ENCODE results near the gene NDOR1. TPM values are rescaled to one million over a fixed set of nuclear protein-coding genes. Genes with fewer than 3 reads are reported as not detected.

Gene NDOR1
- total RNA-seq, 1 donor from 2014 or later = 27.0 TPM

DNA sequence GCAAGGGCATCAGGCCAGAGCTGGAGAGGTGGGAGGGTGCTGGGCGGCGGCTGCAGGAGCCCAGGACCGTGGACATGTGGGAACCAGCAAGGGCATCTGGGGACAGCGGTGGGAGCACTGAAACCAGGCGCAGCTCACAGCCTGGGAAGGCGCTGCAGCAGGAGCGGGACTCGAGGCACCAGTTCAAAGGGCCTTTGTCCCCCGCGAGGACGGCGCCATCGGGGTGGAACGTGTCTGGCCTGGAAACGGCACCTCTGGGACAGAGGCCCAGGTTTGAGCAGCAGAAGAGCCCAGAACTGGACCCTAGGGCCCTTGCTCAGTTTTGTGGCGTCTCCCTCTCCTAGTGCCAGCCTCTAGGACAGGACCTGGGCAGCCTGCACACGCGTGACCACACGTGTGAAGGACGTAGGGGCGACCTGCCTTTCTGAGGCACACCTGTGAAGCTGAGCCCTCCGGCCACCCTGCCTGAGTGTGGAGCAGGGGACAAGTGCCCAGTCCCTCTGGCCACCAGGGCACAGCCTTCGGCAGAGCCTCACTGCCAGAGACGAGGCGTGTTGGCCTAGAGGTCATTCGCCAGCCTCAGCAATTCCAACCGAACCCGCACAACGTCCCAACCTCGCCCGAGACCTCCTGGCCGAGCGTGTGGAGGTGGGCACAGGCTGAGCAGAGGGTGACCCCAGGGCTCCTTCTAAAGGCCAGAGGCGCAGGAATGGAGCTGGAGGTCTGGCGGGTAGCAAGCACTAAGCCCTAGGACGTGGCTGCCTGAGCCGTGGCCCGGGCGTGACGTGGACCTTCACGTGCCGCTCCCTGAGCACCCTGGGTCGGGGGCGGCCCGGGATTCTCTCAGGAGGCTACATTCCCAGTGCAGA lies 31.5 kb upstream of the NDOR1 start:
- Histone ChIP-seq H3K4me3 (no peak overlapping the region), H3K27me3 (no peaks in the 10 kb centered on the region), H3K9me3 (no peaks in the 10 kb centered on the region), H3K27ac (no peak overlapping the region), H3K36me3 (peaks cover 3 to 5% of the 10 kb centered on the region in 2 donors), H3K4me1 (peaks cover 3 to 6% of the 10 kb centered on the region in 2 donors)
- TF ChIP-seq, protein P1, sequence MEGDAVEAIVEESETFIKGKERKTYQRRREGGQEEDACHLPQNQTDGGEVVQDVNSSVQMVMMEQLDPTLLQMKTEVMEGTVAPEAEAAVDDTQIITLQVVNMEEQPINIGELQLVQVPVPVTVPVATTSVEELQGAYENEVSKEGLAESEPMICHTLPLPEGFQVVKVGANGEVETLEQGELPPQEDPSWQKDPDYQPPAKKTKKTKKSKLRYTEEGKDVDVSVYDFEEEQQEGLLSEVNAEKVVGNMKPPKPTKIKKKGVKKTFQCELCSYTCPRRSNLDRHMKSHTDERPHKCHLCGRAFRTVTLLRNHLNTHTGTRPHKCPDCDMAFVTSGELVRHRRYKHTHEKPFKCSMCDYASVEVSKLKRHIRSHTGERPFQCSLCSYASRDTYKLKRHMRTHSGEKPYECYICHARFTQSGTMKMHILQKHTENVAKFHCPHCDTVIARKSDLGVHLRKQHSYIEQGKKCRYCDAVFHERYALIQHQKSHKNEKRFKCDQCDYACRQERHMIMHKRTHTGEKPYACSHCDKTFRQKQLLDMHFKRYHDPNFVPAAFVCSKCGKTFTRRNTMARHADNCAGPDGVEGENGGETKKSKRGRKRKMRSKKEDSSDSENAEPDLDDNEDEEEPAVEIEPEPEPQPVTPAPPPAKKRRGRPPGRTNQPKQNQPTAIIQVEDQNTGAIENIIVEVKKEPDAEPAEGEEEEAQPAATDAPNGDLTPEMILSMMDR (IDR thresholded peaks at IDR 0.05) = no peak
- intact Hi-C loops (cut with DNase I) = no loop called here
- no peak for DNase-seq (ENCODE audit: low spot score in 2 of 2)

DNA sequence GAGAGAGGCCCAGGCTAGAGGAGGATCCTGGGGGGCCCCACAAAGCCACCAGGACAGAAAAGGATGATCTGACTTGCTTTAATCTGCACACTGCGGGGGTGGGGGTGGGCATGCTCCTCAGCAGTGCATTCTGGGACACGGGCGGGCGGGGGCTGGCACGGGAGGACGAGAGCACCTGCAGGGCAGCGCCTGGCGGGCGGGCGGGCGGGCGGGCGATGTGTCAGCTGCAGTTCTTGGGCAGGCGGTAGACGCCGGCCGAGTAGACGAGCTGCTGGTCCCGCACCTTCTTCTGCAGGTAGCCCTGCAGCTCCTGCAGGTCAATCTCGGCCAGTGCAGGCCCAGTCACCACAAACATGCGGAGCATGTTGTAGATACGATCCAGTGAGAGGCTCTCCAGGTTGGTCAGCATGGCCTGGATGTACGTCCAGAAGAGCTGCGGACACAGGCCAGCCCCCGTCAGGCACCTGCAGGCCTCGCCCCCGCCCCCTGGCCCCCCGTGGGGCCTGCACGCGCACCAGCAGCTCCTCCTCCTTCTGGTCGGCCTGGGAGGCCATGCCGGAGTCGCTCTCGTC lies 30.7 kb upstream of the NDOR1 start:
- no peaks in the 10 kb centered on the region for H3K27me3 ChIP-seq
- intact Hi-C loops (cut with DNase I) = no loop called here
- H3K9me3 ChIP-seq = no peaks in the 10 kb centered on the region
- TF ChIP-seq, protein P1 (IDR thresholded peaks at IDR 0.05) = no peak
- H3K27ac ChIP-seq = no peak overlapping the region
- H3K4me3 ChIP-seq = no peak overlapping the region
- H3K4me1 ChIP-seq = no peaks in the 10 kb centered on the region
- DNase-seq (ENCODE audit: low spot score in 2 of 2) = no peak
- H3K36me3 ChIP-seq = peaks cover 11 to 13% of the 10 kb centered on the region in 2 donors

DNA sequence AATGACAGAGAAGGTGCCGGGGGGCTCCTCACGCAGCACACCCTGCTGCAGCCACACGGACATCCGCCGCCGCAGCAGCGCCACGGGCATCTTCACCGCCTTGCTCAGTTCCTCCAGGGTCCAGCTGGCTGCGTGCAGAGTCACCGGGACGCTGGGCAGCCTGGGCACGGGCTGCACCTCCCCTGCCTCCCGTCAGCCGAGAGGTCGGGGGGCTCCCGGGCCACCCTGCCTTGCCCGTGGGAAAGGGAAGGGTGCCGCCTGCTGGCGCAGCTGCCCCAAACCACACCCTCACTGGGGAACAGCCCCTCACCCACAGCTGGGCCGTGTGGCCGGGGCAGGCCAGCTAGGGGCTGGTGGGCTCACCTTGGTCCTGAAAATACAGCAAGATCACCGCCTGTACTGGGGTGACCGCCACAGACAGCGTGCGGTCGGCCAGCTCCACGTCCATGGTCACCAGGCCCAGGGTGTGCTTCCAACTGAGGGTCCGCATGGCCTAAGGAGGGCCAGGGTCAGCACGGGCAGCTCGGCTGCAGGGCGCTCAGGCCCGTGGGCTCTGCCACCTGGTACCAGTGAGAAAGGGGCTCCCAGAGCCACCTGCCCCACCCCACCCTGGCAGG lies 30.0 kb upstream of the NDOR1 start:
- no peaks in the 10 kb centered on the region for H3K9me3 ChIP-seq
- TF ChIP-seq, protein P1 (IDR thresholded peaks at IDR 0.05) = no peak
- H3K4me1 ChIP-seq = no peaks in the 10 kb centered on the region
- no peak overlapping the region for H3K4me3 ChIP-seq
- H3K36me3 ChIP-seq = peaks cover 18 to 19% of the 10 kb centered on the region in 2 donors
- DNase-seq (ENCODE audit: low spot score in 2 of 2) = no peak
- intact Hi-C loops (cut with DNase I) = no loop called here
- no peaks in the 10 kb centered on the region for H3K27me3 ChIP-seq
- H3K27ac ChIP-seq = no peak overlapping the region

DNA sequence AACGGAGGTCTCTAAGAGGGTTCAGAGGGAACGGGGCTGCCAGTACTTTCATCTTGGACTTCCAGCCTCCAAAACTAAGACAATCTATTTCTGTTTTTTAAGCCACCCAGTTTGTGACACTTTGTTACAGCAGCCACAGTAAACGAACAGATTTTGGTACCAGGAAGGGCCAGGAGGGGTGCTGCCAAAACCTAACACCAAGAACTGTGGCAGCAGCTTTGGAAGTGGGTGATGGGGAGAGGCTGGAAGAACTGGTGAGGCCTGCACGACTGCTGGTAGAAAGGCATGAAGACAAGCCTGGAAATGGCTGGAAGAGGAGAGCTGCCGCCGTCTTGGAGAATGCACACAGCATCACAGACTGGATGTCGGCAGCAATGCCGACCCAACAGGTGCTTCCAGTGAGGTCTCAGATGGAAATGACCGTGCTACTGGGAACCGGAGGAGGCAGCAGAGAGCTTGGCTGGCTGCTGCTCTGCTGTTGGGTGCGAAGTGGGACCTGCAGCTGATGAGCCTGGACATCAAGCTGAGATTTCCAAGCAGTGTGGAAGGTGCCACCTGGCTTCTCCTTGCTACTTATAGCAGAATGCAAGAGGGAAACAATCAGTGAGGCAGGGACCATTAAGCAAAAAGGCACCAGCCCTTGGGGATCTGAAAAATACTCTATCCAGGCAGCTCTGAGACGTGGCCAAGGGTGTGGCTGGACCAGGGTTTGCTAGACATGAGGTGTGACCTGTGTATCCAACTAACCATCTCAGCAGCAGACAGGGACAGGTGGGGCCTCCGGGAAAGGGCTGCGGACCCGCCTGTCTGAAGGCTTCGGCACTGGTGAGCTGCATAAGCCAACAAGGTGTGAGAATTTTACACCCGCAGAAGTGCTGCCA lies 29.0 kb upstream of the NDOR1 start:
- H3K27ac ChIP-seq = no peak overlapping the region
- intact Hi-C loops (cut with DNase I) = no loop called here
- no peaks in the 10 kb centered on the region for H3K9me3 ChIP-seq
- no peaks in the 10 kb centered on the region for H3K4me1 ChIP-seq
- H3K36me3 ChIP-seq = peaks cover 29 to 30% of the 10 kb centered on the region in 2 donors
- no peaks in the 10 kb centered on the region for H3K27me3 ChIP-seq
- DNase-seq (ENCODE audit: low spot score in 2 of 2) = no peak
- TF ChIP-seq, protein P1 (IDR thresholded peaks at IDR 0.05) = peak in 1 of 3 experiments; percentile 21
- H3K4me3 ChIP-seq = no peak overlapping the region

DNA sequence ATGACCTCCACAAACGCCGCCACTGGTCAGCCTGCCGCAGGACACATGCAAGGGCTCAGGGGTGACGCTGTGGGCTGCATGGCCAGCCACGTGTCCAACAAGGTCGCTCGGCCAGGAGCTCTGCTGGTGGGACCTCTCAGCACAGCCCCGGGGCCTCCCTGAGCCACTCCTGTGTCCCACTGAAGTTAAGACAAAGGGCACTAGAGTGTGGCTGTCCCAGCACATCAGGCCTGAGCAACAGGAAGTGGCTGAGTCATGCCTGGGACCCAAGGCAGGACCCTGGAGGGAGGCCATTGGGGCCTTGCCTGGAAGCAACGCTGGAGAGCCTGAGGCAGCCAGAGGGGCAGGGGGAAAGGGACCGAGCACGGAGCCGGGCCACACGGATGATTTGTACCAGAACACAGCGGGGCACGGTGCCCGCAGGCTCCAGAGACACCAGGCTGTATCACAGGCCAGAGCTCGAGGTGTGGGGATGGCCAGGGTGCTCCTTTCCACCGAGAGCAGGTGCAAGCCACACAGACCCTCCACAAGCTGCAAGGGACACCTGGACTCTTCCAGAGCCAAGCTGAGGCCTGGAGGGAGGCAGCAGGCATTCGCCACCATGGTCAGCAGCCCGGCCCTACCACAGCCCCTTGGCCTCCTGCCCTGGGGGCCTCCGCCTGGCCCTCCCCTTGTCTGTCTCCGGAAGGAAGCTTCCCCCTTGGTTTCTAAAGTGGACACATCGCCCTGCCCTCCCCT lies 27.1 kb upstream of the NDOR1 start:
- Histone ChIP-seq H3K36me3 (peaks cover 46 to 48% of the 10 kb centered on the region in 2 donors), H3K4me1 (no peaks in the 10 kb centered on the region), H3K27ac (no peak overlapping the region), H3K27me3 (no peaks in the 10 kb centered on the region), H3K4me3 (no peak overlapping the region), H3K9me3 (no peaks in the 10 kb centered on the region)
- DNase-seq (ENCODE audit: low spot score in 2 of 2) = no peak
- TF ChIP-seq, protein P1 (IDR thresholded peaks at IDR 0.05) = no peak
- intact Hi-C loops (cut with DNase I) = no loop called here

All from ascending aorta (tissue), 2 donors.